Measurements from ENCODE around the gene SDF4. TPM values are rescaled to one million over a fixed set of nuclear protein-coding genes. Genes with fewer than 3 reads are reported as not detected.
A peak's percentile ranks its signal among the peaks of the same experiment; 100 is the strongest.

The SDF4 gene
- total and polyA plus RNA-seq, 2 of the 4 experiments (the other 2 are of a cell fraction) = 57.0 to 250 TPM

- Histone ChIP-seq H3K27ac (ENCODE audit: insufficient read depth, low read length) (no peak overlapping the region), H4K91ac (ENCODE audit: insufficient read depth, low read depth, low read length) (no peak overlapping the region), H3K9me1 (ENCODE audit: insufficient read depth, low read length) (peaks cover 10% of the 10 kb centered on the region), H2BK15ac (ENCODE audit: low read depth, low read length) (no peak overlapping the region), H3K9me3 (ENCODE audit: control insufficient read depth, insufficient read depth, low read length) (no peaks in the 10 kb centered on the region), H2BK120ac (ENCODE audit: low read depth, low read length) (no peak overlapping the region), H3K56ac (ENCODE audit: extremely low read depth, insufficient read depth, low read length) (no peak overlapping the region), H3K4me3 (ENCODE audit: insufficient read depth, low read depth, low read length) (no peak overlapping the region), H3K36me3 (ENCODE audit: control insufficient read depth, insufficient read depth, low read length) (peaks cover 69% of the 10 kb centered on the region), H4K5ac (ENCODE audit: low read depth, low read length) (no peak overlapping the region), H2BK20ac (ENCODE audit: low read depth, low read length) (no peak overlapping the region), H4K8ac (ENCODE audit: low read depth in 2 of 2, low read length in 2 of 2) (no peak overlapping the region), H3K14ac (replicated peaks; ENCODE audit: low read depth, low read length) (no peak overlapping the region), H2BK5ac (ENCODE audit: low read depth, low read length, poor library complexity, severe bottlenecking) (peak overlapping the region; percentile 50), H3K4me2 (ENCODE audit: low read depth, low read length) (no peak overlapping the region), H2AK9ac (replicated peaks; ENCODE audit: low read depth, low read length, poor library complexity) (no peak overlapping the region), H2AFZ (replicated peaks; ENCODE audit: low read length, poor library complexity) (no peak overlapping the region), H3K4me1 (ENCODE audit: control insufficient read depth, insufficient read depth, low read length) (peaks cover 15% of the 10 kb centered on the region), H3K4ac (ENCODE audit: low read depth, low read length) (no peak overlapping the region), H3K79me1 (ENCODE audit: low read depth in 1 of 2, low read length in 2 of 2) (peaks cover 12 to 49% of the 10 kb centered on the region in 2 experiments), H3K18ac (ENCODE audit: low read depth, low read length) (no peak overlapping the region), H4K20me1 (ENCODE audit: insufficient read depth, low read length) (peaks cover 10% of the 10 kb centered on the region), H3K27me3 (ENCODE audit: control insufficient read depth, insufficient read depth, low read length) (no peaks in the 10 kb centered on the region), H3K23ac (ENCODE audit: low read depth, low read length) (no peak overlapping the region), H3K9ac (ENCODE audit: low read depth, low read length) (no peak overlapping the region), H2AK5ac (ENCODE audit: low read depth, low read length) (no peak overlapping the region)
- no peak for TF ChIP-seq CEBPB (IDR thresholded peaks at IDR 0.05; ENCODE audit: low read depth, low read length)
- TF ChIP-seq USF2 (IDR thresholded peaks at IDR 0.05; ENCODE audit: low read depth, low read length) = no peak
- no peak for ATAC-seq (ENCODE audit: low read depth)
- in situ Hi-C loops (cut with MboI; ENCODE audit: low sequenced_read_pairs) = no loop called here
- CTCF ChIA-PET = no interaction called here
- POLR2A ChIA-PET (ENCODE audit: unreplicated experiment) = no interaction called here
- WGBS, 2 experiments (ENCODE audit: extremely low coverage in 2 of 2, insufficient read length in 1 of 2) = 98% methylated on average over 10 of the region's 26 CpGs; no CpG with 5 or more reads in 1 of the 2 experiments
- BruUV-seq (replicated peaks) = TSS peak; percentile 49
- intact Hi-C loops (cut with micrococcal nuclease) = no loop called here
- dilution Hi-C loops (cut with HindIII; ENCODE audit: low sequenced_read_pairs, unreplicated experiment) = no loop called here
- no peak for DNase-seq
These were observed 23.3 kb upstream of the SDF4 start for GRCh38 chr1:1255078-1255477.

Data from IMR-90 (cell line).